T-helper 2 cell treated with Interferon-gamma antibody and Interleukin-4, amounts not matched to agents 100 ng/mL and 5 ng/mL, for 36 hours (primary cell): ENCODE data around the gene EMID1. TPM values are rescaled to one million over a fixed set of nuclear protein-coding genes. Genes with fewer than 3 reads are reported as not detected.

Experiments
- intact Hi-C: fragments of 100-400 bp; cut with micrococcal nuclease; formaldehyde crosslinking; loops from one replicate; pipeline ENCODE4 v1.15.1; 2023
- total RNA-seq: library from RNA; stranded (reverse); gene quantifications from 2 replicates; pipeline ENCODE4 v1.2.3, GENCODE V29; 2022

The EMID1 gene
- total RNA-seq, 1 donor from 2014 or later, result 0.39 TPM

GRCh38 chr22:29308148-29308790 lies 102.6 kb downstream of the EMID1 start:
- intact Hi-C loops, result loop anchor here (5.0 kb wide), 1 partner anchor 41 kb away; the partner anchor contains the start of genes EWSR1 and RHBDD3

- intact Hi-C loops, result loop anchor here (5.0 kb wide), 1 partner anchor 42 kb away; the partner anchor contains the start of genes EWSR1 and RHBDD3
Measured at GRCh38 chr22:29308791-29309262, 103.1 kb downstream of the EMID1 start.

Other genes starting within 250 kb of the EMID1 start
- not detected in 2 replicates for gene C22orf31, start 144.1 kb upstream of the EMID1 start, total RNA-seq
- 0.05 and 0.23 TPM in 2 replicates for gene KREMEN1, start 132.9 kb upstream of the EMID1 start, total RNA-seq
- gene RHBDD3, start 62.1 kb downstream of the EMID1 start, total RNA-seq, result 37.3 and 39.6 TPM in 2 replicates
- gene EWSR1, start 62.4 kb downstream of the EMID1 start, total RNA-seq, result 376 and 400 TPM in 2 replicates
- gene GAS2L1, start 100.8 kb downstream of the EMID1 start, total RNA-seq, result 3.0 and 3.6 TPM in 2 replicates
- 0.45 and 0.64 TPM in 2 replicates for gene RASL10A, start 109.8 kb downstream of the EMID1 start, total RNA-seq
- 82.1 and 85.7 TPM in 2 replicates for gene AP1B1, start 182.7 kb downstream of the EMID1 start, total RNA-seq
- 0.11 TPM in 1 of 2 replicates, not detected in the other for gene RFPL1, start 232.7 kb downstream of the EMID1 start, total RNA-seq